Measurements from ENCODE around the gene B3GNT5. TPM values are rescaled to one million over a fixed set of nuclear protein-coding genes. Genes with fewer than 3 reads are reported as not detected.

B3GNT5 gene
- total and polyA plus RNA-seq, 9 of the 15 experiments (the other 6 are each of a cell fraction or from before 2014, with no cell fraction given): 8.8 to 23.8 (median 14.4) TPM

- TF ChIP-seq ZNF398 (CRISPR knock-in tag; IDR thresholded peaks at IDR 0.05) (no peak), RAD21 (CRISPR knock-in tag; conservative IDR thresholded peaks at IDR 0.05 in 1 of 2, IDR thresholded peaks at IDR 0.05 in 1 of 2) (peak; percentile 26 to 38; a peak in 2 of 4 replicates), ZNF507 (tag; conservative IDR thresholded peaks at IDR 0.05) (no peak), HMGXB4 (CRISPR knock-in tag; IDR thresholded peaks at IDR 0.05) (0 out of 2 replicates have a peak, but pooled peaks have one; percentile 55), VEZF1 (CRISPR knock-in tag; IDR thresholded peaks at IDR 0.05) (peak; percentile 51), ZFX (CRISPR knock-in tag; IDR thresholded peaks at IDR 0.05) (peak; percentile 80), NR2C2 (CRISPR knock-in tag; IDR thresholded peaks at IDR 0.05) (no peak), NR2C2 (tag; IDR thresholded peaks at IDR 0.05) (no peak), MLLT1 (IDR thresholded peaks at IDR 0.05) (peak in 1 of 2 experiments; percentile 64; a peak in 1 of 4 replicates), HNRNPLL (IDR thresholded peaks at IDR 0.05; ENCODE audit: low read depth, low read length, poor library complexity, severe bottlenecking) (peak; percentile 55), FOXJ2 (tag; IDR thresholded peaks at IDR 0.05) (no peak), LCOR (CRISPR knock-in tag; IDR thresholded peaks at IDR 0.05) (0 out of 2 replicates have a peak, but pooled peaks have one; percentile 56), ETV1 (tag; conservative IDR thresholded peaks at IDR 0.05; ENCODE audit: low read depth) (0 out of 2 replicates have a peak, but pooled peaks have one; percentile 14), TCF15 (CRISPR knock-in tag; IDR thresholded peaks at IDR 0.05) (no peak), GABPA (tag; conservative IDR thresholded peaks at IDR 0.05; ENCODE audit: low read depth) (peak; percentile 15; the same call in 1 of the 2 replicates)
Observed at GRCh38 chr3:183253528-183254486, 754 bp downstream of the B3GNT5 start (continued).
